Mucosa of rectum (tissue), 2 donors: Measurements from ENCODE around the gene RFLNA.

ENCODE experiments used
- H3K27ac ChIP-seq, 2 donors: one replicate each; pipeline ENCODE4 v1.7.0; 2013; ENCODE audit warnings: inconsistent platforms in 2 of 2, low read depth in 2 of 2, low read length in 2 of 2
- H3K27me3 ChIP-seq, 2 donors: one replicate each; pipeline ENCODE4 v1.7.0; 2013; ENCODE audit warnings: low read length in 2 of 2; ENCODE audit not compliant: control insufficient read depth in 2 of 2, insufficient read depth in 2 of 2
- H3K36me3 ChIP-seq, 2 donors: one replicate each; pipeline ENCODE4 v1.7.0; 2013; ENCODE audit warnings: low read length in 2 of 2; ENCODE audit not compliant: control insufficient read depth in 2 of 2, insufficient read depth in 2 of 2
- H3K4me1 ChIP-seq, 2 donors: one replicate each; pipeline ENCODE4 v1.7.0; 2013; ENCODE audit warnings: low read length in 2 of 2, mild to moderate bottlenecking in 1 of 2; ENCODE audit not compliant: control insufficient read depth in 2 of 2, insufficient read depth in 2 of 2
- H3K4me3 ChIP-seq, 2 donors: one replicate each; pipeline ENCODE4 v1.7.0; 2013; ENCODE audit warnings: low read length in 2 of 2
- H3K9ac ChIP-seq, 2 donors: one replicate each; pipeline ENCODE4 v1.7.0; 2013; ENCODE audit warnings: low read length in 2 of 2, low read depth in 1 of 2, mild to moderate bottlenecking in 1 of 2
- H3K9me3 ChIP-seq, 2 donors: one replicate each; pipeline ENCODE4 v1.7.0; 2013; ENCODE audit warnings: low read length in 2 of 2; ENCODE audit not compliant: control insufficient read depth in 2 of 2
- donor health status: healthy.
- donor health status: Normal muscosa, but diverticular disease.

The RFLNA gene

DNA sequence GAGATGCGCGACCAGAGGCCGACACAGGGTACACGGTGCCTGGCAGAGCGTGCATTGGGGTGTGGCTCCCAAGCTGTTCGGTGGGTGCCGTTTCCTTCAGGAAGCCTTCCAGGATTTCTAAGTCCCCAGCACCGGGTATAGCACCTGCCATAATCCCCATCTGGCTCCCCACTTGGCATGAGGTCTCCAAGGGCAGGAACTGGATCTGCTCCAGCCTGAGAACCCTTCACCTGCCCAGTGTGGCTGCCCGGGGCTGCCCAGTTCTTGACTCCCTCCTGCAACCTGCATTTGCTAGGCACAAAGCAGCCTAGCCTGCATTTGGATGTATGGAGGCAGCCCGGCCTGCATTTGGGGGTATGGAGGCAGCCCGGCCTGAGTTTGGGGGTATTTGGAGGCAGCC lies 69.7 kb downstream of the RFLNA start:
- Histone ChIP-seq H3K9ac (no peak overlapping the region), H3K36me3 (peaks cover 6 to 20% of the 10 kb centered on the region in 2 donors), H3K27me3 (no peaks in the 10 kb centered on the region), H3K4me1 (peaks cover 34 to 37% of the 10 kb centered on the region in 2 donors), H3K9me3 (no peaks in the 10 kb centered on the region), H3K27ac (no peak overlapping the region), H3K4me3 (no peak overlapping the region)
